ENCODE results near the gene KIF1B. TPM values are rescaled to one million over a fixed set of nuclear protein-coding genes. Genes with fewer than 3 reads are reported as not detected.
"Not testable (repeated sequence)": the region's sequence is repeated elsewhere in the genome, so short reads cannot be mapped to it uniquely, and the experiment has no call there.

Gene KIF1B
- total and polyA plus RNA-seq, 4 donors: 8.4 to 40.9 (median 8.9) TPM

GRCh38 chr1:10257851-10258250 is 47.5 kb downstream of the KIF1B start (continued):
- TF ChIP-seq CTCF (IDR thresholded peaks at IDR 0.05; ENCODE audit: low read depth, low read length, missing input control) (no peak), RAD21 (IDR thresholded peaks at IDR 0.05) (peak in 1 of 2 donors; percentile 9), GABPA (IDR thresholded peaks at IDR 0.05 in 1 of 2, conservative IDR thresholded peaks at IDR 0.05 in 1 of 2) (no peak), JUND (IDR thresholded peaks at IDR 0.05) (no peak)

GRCh38 chr1:10259547-10259946 is 49.2 kb downstream of the KIF1B start:
- WGBS: 97% methylated on average over 9 of the region's 9 CpGs
- DNase-seq (ENCODE audit: low spot score); H3K9ac ChIP-seq (ENCODE audit: low read depth in 1 of 2, low read length in 2 of 2); H3K4me1 ChIP-seq (ENCODE audit: control insufficient read depth in 4 of 4, insufficient read depth in 4 of 4, low read length in 3 of 4); H3K27me3 ChIP-seq (ENCODE audit: control insufficient read depth in 4 of 4, insufficient read depth in 4 of 4, low read length in 3 of 4); H3K4me3 ChIP-seq (ENCODE audit: low read depth in 1 of 3, low read length in 3 of 3); H3K27ac ChIP-seq (ENCODE audit: low read depth in 1 of 2, low read length in 2 of 2); H3K9me3 ChIP-seq (ENCODE audit: control insufficient read depth in 4 of 4, low read length in 3 of 4): not testable (repeated sequence)
- peaks cover 4 to 28% (median 16%) of the 10 kb centered on the region in 4 donors for H3K36me3 ChIP-seq (ENCODE audit: control insufficient read depth in 4 of 4, insufficient read depth in 3 of 4, low read depth in 1 of 4, low read length in 3 of 4)

GRCh38 chr1:10263450-10264082 is 53.2 kb downstream of the KIF1B start:
- no peaks in the 10 kb centered on the region for H3K9me3 ChIP-seq (ENCODE audit: control insufficient read depth in 4 of 4, low read length in 3 of 4)
- no peak overlapping the region for H3K27ac ChIP-seq (ENCODE audit: low read depth in 1 of 2, low read length in 2 of 2)
- H3K36me3 ChIP-seq (ENCODE audit: control insufficient read depth in 4 of 4, insufficient read depth in 3 of 4, low read depth in 1 of 4, low read length in 3 of 4): peaks cover 5 to 35% (median 22%) of the 10 kb centered on the region in 4 donors
- H3K27me3 ChIP-seq (ENCODE audit: control insufficient read depth in 4 of 4, insufficient read depth in 4 of 4, low read length in 3 of 4): no peaks in the 10 kb centered on the region
- DNase-seq (ENCODE audit: low spot score): no peak
- 93% methylated on average over 3 of the region's 3 CpGs for WGBS
- no peak for TF ChIP-seq HNF4G (IDR thresholded peaks at IDR 0.05)
- TF ChIP-seq NR2F2 (IDR thresholded peaks at IDR 0.05): no peak
- TF ChIP-seq GABPA (IDR thresholded peaks at IDR 0.05 in 1 of 2, conservative IDR thresholded peaks at IDR 0.05 in 1 of 2): no peak
- TF ChIP-seq FOXA2 (IDR thresholded peaks at IDR 0.05): no peak
- no peak for TF ChIP-seq HNF4A (conservative IDR thresholded peaks at IDR 0.05)
- no peak for TF ChIP-seq YY1 (IDR thresholded peaks at IDR 0.05)
- TF ChIP-seq TAF1 (conservative IDR thresholded peaks at IDR 0.05): no peak
- TF ChIP-seq FOXA1 (IDR thresholded peaks at IDR 0.05): no peak
- no peak for TF ChIP-seq REST (IDR thresholded peaks at IDR 0.05)
- TF ChIP-seq EGR1 (IDR thresholded peaks at IDR 0.05; ENCODE audit: low read depth in 2 of 2): no peak
- no peak for TF ChIP-seq JUND (IDR thresholded peaks at IDR 0.05)
- TF ChIP-seq MAX (IDR thresholded peaks at IDR 0.05): no peak
- no peak for TF ChIP-seq SP1 (IDR thresholded peaks at IDR 0.05)
- TF ChIP-seq RAD21 (IDR thresholded peaks at IDR 0.05): no peak
- no peak for TF ChIP-seq ZBTB33 (IDR thresholded peaks at IDR 0.05)
- no peak for TF ChIP-seq RXRA (IDR thresholded peaks at IDR 0.05)
- TF ChIP-seq ATF3 (IDR thresholded peaks at IDR 0.05): no peak
- no peak for TF ChIP-seq CTCF (IDR thresholded peaks at IDR 0.05; ENCODE audit: low read depth, low read length, missing input control)
- H3K4me1 ChIP-seq (ENCODE audit: control insufficient read depth in 4 of 4, insufficient read depth in 4 of 4, low read length in 3 of 4): peaks cover 0 to 2% (median 0%) of the 10 kb centered on the region in 4 donors
- H3K4me3 ChIP-seq (ENCODE audit: low read depth in 1 of 3, low read length in 3 of 3): no peak overlapping the region
- no peak overlapping the region for H3K9ac ChIP-seq (ENCODE audit: low read depth in 1 of 2, low read length in 2 of 2)

Data from liver (tissue), 9 donors.